ENCODE data around the gene DOCK9.

DOCK9 gene

GRCh38 chr13:98961503-98962105 is 16.3 kb downstream of the DOCK9 start:
- H3K4me3 ChIP-seq (ENCODE audit: low read depth, low read length): no peak overlapping the region
- TF ChIP-seq CTCF (conservative IDR thresholded peaks at IDR 0.05; ENCODE audit: low read depth, low read length): no peak
- no peak for DNase-seq (ENCODE audit: low read depth)

GRCh38 chr13:98960606-98961502 is 17.0 kb downstream of the DOCK9 start:
- no peak overlapping the region for H3K4me3 ChIP-seq (ENCODE audit: low read depth, low read length)
- no peak for DNase-seq (ENCODE audit: low read depth)
- TF ChIP-seq CTCF (conservative IDR thresholded peaks at IDR 0.05; ENCODE audit: low read depth, low read length): no peak

- no peak overlapping the region for H3K4me3 ChIP-seq (ENCODE audit: low read depth, low read length)
- no peak for TF ChIP-seq CTCF (conservative IDR thresholded peaks at IDR 0.05; ENCODE audit: low read depth, low read length)
- DNase-seq (ENCODE audit: low read depth): no peak
Observed at GRCh38 chr13:98959786-98960605, 17.9 kb downstream of the DOCK9 start.

GRCh38 chr13:98959291-98959690 is 18.6 kb downstream of the DOCK9 start:
- no peak overlapping the region for H3K4me3 ChIP-seq (ENCODE audit: low read depth, low read length)
- no peak for TF ChIP-seq CTCF (conservative IDR thresholded peaks at IDR 0.05; ENCODE audit: low read depth, low read length)
- no peak for DNase-seq (ENCODE audit: low read depth)

- no peak for TF ChIP-seq CTCF (conservative IDR thresholded peaks at IDR 0.05; ENCODE audit: low read depth, low read length)
- DNase-seq (ENCODE audit: low read depth): no peak
Observed at GRCh38 chr13:98958443-98958794, 19.4 kb downstream of the DOCK9 start.

GRCh38 chr13:98957731-98958442 is 20.0 kb downstream of the DOCK9 start:
- no peak overlapping the region for H3K4me3 ChIP-seq (ENCODE audit: low read depth, low read length)
- no peak for TF ChIP-seq CTCF (conservative IDR thresholded peaks at IDR 0.05; ENCODE audit: low read depth, low read length)
- DNase-seq (ENCODE audit: low read depth): no peak

More at GRCh38 chr13:98958443-98958794, 19.4 kb downstream of the DOCK9 start:
- H3K4me3 ChIP-seq (ENCODE audit: low read depth, low read length): no peak overlapping the region
